GM12878 (cell line): ENCODE measurements around the gene GPC5. TPM values are rescaled to one million over a fixed set of nuclear protein-coding genes. Genes with fewer than 3 reads are reported as not detected.

Source experiments
- ATAC-seq: fragments of 200-7000 bp; cut with Tn5 transposase; 3 replicates; pipeline ENCODE4 v1.9.1; 2020; ENCODE audit warnings: mild to moderate bottlenecking, moderate library complexity
- BruUV-seq: library from RNA; stranded (reverse); fragments of 400-500 nt; replicated peaks from 2 replicates; lab custom pipeline; 2021; lab: Mats Ljungman, UMichigan
- CTCF ChIA-PET: fragments of 300-600 bp; sonication (Branson Sonifier 250); formaldehyde crosslinking; extraction: SDS; loops from one replicate; lab custom pipeline; 2021; ENCODE audit warnings: inconsistent platforms; lab: Yijun Ruan, JAX
- POLR2A ChIA-PET: fragments of 350-600 bp; formaldehyde crosslinking; extraction: SDS; loops from one replicate; lab custom pipeline; 2021; ENCODE audit warnings: inconsistent platforms; lab: Charles Lee
- RAD21 ChIA-PET: fragments of 300-600 bp; sonication (Branson Sonifier 250); formaldehyde crosslinking; loops from one replicate; lab custom pipeline; 2023; ENCODE audit warnings: antibody characterized with exemption; ENCODE audit not compliant: unreplicated experiment; lab: Charles Lee
- SMC1A ChIA-PET: fragments of 300-600 bp; sonication (Branson Sonifier 250); formaldehyde crosslinking; loops from one replicate; lab custom pipeline; 2023; ENCODE audit not compliant: unreplicated experiment, uncharacterized antibody; lab: Charles Lee
- DNase-seq: peaks from one replicate; pipeline ENCODE4 v3.0.0-alpha.2; 2011; ENCODE audit warnings: low read depth, low spot score
- FAIRE-seq: peaks from 3 replicates; lab custom pipeline; 2011; peaks lifted over from hg19 to GRCh38; lab: Jason Lieb, UNC
- H2AFZ ChIP-seq: 2 replicates; pipeline ENCODE4 v1.6.0; 2011; ENCODE audit warnings: low read depth, low read length, control low read depth; ENCODE audit not compliant: control insufficient read depth
- H3K27ac ChIP-seq: 2 replicates; pipeline ENCODE4 v1.5.1; 2011; ENCODE audit warnings: control low read depth; ENCODE audit not compliant: control insufficient read depth, insufficient read depth
- H3K27me3 ChIP-seq, 2 experiments: replicated peaks in 1 of 2; 2 replicates each; pipeline versions ENCODE4 v1.6.0 to v1.6.1; 2011; ENCODE audit warnings: low read length in 1 of 2; ENCODE audit not compliant: control insufficient read depth in 2 of 2, insufficient read depth in 2 of 2
- H3K36me3 ChIP-seq, 2 experiments: 2 replicates each; pipeline ENCODE4 v1.5.1; 2011; ENCODE audit warnings: low read length in 1 of 2; ENCODE audit not compliant: control insufficient read depth in 2 of 2, insufficient read depth in 2 of 2
- H3K4me1 ChIP-seq: 2 replicates; pipeline ENCODE4 v1.6.1; 2011; ENCODE audit warnings: mild to moderate bottlenecking, low read length, moderate library complexity, mixed read lengths; ENCODE audit not compliant: control insufficient read depth, insufficient read depth
- H3K4me2 ChIP-seq: 2 replicates; pipeline ENCODE4 v1.6.0; 2011; ENCODE audit warnings: control low read depth; ENCODE audit not compliant: control insufficient read depth, insufficient read depth
- H3K4me3 ChIP-seq: fragments of 200-600 bp; sonication (generic); 2 replicates; pipeline ENCODE4 v1.5.1; 2016
- H3K79me2 ChIP-seq: 2 replicates; pipeline ENCODE4 v1.6.0; 2011; ENCODE audit warnings: low read length; ENCODE audit not compliant: control insufficient read depth, insufficient read depth
- H3K9ac ChIP-seq: 2 replicates; pipeline ENCODE4 v1.8.0; 2011; ENCODE audit warnings: low read length, control low read depth, mixed read lengths; ENCODE audit not compliant: control insufficient read depth, insufficient read depth
- H3K9me3 ChIP-seq: replicated peaks from 3 replicates; pipeline ENCODE4 v1.5.1; 2011; ENCODE audit warnings: mild to moderate bottlenecking, low read length; ENCODE audit not compliant: control insufficient read depth, insufficient read depth
- H4K20me1 ChIP-seq: 2 replicates; pipeline ENCODE4 v1.6.0; 2011; ENCODE audit not compliant: control insufficient read depth, insufficient read depth
- KLF5 ChIP-seq: fragments of 450-650 bp; IDR thresholded peaks from 2 replicates; pipeline ENCODE4 v1.6.1; 2014; ENCODE audit warnings: mild to moderate bottlenecking; ENCODE audit not compliant: partially characterized antibody
- NFYB ChIP-seq: IDR thresholded peaks from 2 replicates; pipeline ENCODE4 v1.6.1; 2011; ENCODE audit warnings: low read depth, mild to moderate bottlenecking, low read length, improper control_type of control experiment, moderate library complexity; ENCODE audit not compliant: insufficient read depth
- NRF1 ChIP-seq: conservative IDR thresholded peaks from 2 replicates; pipeline ENCODE4 v1.6.1; 2011; ENCODE audit warnings: mild to moderate bottlenecking, low read depth, low read length, improper control_type of control experiment
- POU2F2 ChIP-seq: IDR thresholded peaks from 3 replicates; pipeline ENCODE4 v1.6.1; 2011; ENCODE audit warnings: low read depth, mild to moderate bottlenecking, low read length, borderline replicate concordance
- RAD21 ChIP-seq: IDR thresholded peaks from 2 replicates; pipeline ENCODE4 v1.6.1; 2011; ENCODE audit warnings: mild to moderate bottlenecking, low read depth, low read length, moderate library complexity; ENCODE audit not compliant: insufficient read depth
- in situ Hi-C: fragments of 300-500 bp; cut with MboI; formaldehyde crosslinking; loops from 9 replicates; pipeline ENCODE4 v1.14.3; 2018; ENCODE audit warnings: mixed read lengths
- intact Hi-C: fragments of 100-400 bp; cut with micrococcal nuclease; formaldehyde crosslinking; loops from one replicate; pipeline ENCODE4 v1.14.2; 2022; ENCODE audit not compliant: unreplicated experiment
- polyA plus RNA-seq, 11 experiments: library from polyadenylated mRNA; depleted of rRNA in 4 of 11; unstranded in 6 of 11; stranded (reverse) in 5 of 11; fragments of >200 nt; fragmentation: Nextera tagmentation in 4 of 11; fragmentation: Illumina TruSeq in 1 of 11; extraction: Ambion mirVana in 4 of 11; extraction: Trizol in 1 of 11; gene quantifications; 1 replicate in 1 of 11; 2 replicates in 10 of 11; pipeline versions ENCODE4 v1.2.1 to v1.2.3, GENCODE V29; 2011 to 2016; ENCODE audit warnings: inconsistent platforms in 2 of 11, missing spikeins in 2 of 11, low read depth in 1 of 11
- total RNA-seq, 4 experiments: library from RNA; depleted of rRNA in 3 of 4; stranded (reverse); fragments of >200 nt in 3 of 4; fragmentation: Illumina TruSeq in 1 of 4; extraction: Trizol in 1 of 4; gene quantifications; 2 replicates each; pipeline versions ENCODE4 v1.2.1 to v1.2.3, GENCODE V29; 2013 to 2021

Gene GPC5
- total and polyA plus RNA-seq, 10 of the 15 experiments (the other 5 are each of a cell fraction or from before 2014, with no cell fraction given): 0.05 to 0.87 (median 0.44) TPM; not detected in 1

- no peak for TF ChIP-seq POU2F2
- no peak for TF ChIP-seq NFYB
- TF ChIP-seq, all 136 proteins: peak for 0
These were observed 188.2 kb downstream of the GPC5 start (continued) for GRCh38 chr13:91586609-91587008.

GRCh38 chr13:91588541-91588940 is 190.1 kb downstream of the GPC5 start:
- no peaks in the 10 kb centered on the region for H3K36me3 ChIP-seq
- ChIA-PET POLR2A (no interaction called here), CTCF (no interaction called here), RAD21 (no interaction called here), SMC1A (interaction anchor here (1.1 kb wide), 1 partner anchor 11 kb away, joined by 3 read pairs; no protein-coding TSS in a partner anchor)
- no TSS peak for BruUV-seq
- H3K9me3 ChIP-seq: no peaks in the 10 kb centered on the region
- no peak for FAIRE-seq
- no peak for DNase-seq
- TF ChIP-seq KLF5 (no peak), NFYB (no peak), NRF1 (no peak), RAD21 (no peak)
- H3K4me1 ChIP-seq: no peaks in the 10 kb centered on the region
- intact Hi-C loops (no loop called here), in situ Hi-C loops (no loop called here)
- no peak overlapping the region for H3K9ac ChIP-seq
- no peak for ATAC-seq
- no peak overlapping the region for H3K27ac ChIP-seq
- H2AFZ ChIP-seq: no peak overlapping the region
- H3K4me3 ChIP-seq: no peak overlapping the region
- no peaks in the 10 kb centered on the region for H4K20me1 ChIP-seq
- no peaks in the 10 kb centered on the region for H3K27me3 ChIP-seq
- H3K79me2 ChIP-seq: no peaks in the 10 kb centered on the region
- H3K4me2 ChIP-seq: no peak overlapping the region
